ENCODE results near the gene GAK.

GRCh38 chr4:825063-825970 is 106.8 kb downstream of the GAK start:
- TF ChIP-seq EP300 (IDR thresholded peaks at IDR 0.05) (no peak), CTCF (IDR thresholded peaks at IDR 0.05) (no peak), POLR2A (IDR thresholded peaks at IDR 0.05) (no peak)

All from gastroesophageal sphincter (tissue), 3 donors.